ENCODE results near the gene WDR49.

Gene WDR49

GRCh38 chr3:167467848-167468611 is 185.7 kb downstream of the WDR49 start:
- ChIA-PET CTCF (interaction anchor here (1.6 kb wide), 1 partner anchor 12 kb away, joined by 4 read pairs; no protein-coding TSS in a partner anchor), POLR2A (no interaction called here)
- Histone ChIP-seq H3K27ac (ENCODE audit: insufficient read depth in 1 of 2, low read depth in 1 of 2, low read length in 2 of 2, poor library complexity in 1 of 2, severe bottlenecking in 2 of 2) (no peak overlapping the region), H3K27me3 (replicated peaks in 2 of 5; ENCODE audit: control insufficient read depth in 4 of 5, insufficient read depth in 5 of 5, low read length in 4 of 5) (no peaks in the 10 kb centered on the region), H3K4me1 (ENCODE audit: control extremely low read depth in 1 of 4, control insufficient read depth in 4 of 4, insufficient read depth in 4 of 4, low read length in 3 of 4) (no peaks in the 10 kb centered on the region), H3K36me3 (ENCODE audit: control insufficient read depth in 4 of 4, insufficient read depth in 4 of 4, low read length in 3 of 4) (peaks cover 0 to 5% (median 1%) of the 10 kb centered on the region in 4 experiments), H3K9me3 (ENCODE audit: control extremely low read depth in 1 of 5, control insufficient read depth in 4 of 5, insufficient read depth in 2 of 5, low read depth in 1 of 5, low read length in 4 of 5) (no peaks in the 10 kb centered on the region), H3K4me3 (ENCODE audit: control insufficient read depth in 1 of 7, extremely low read depth in 1 of 7, insufficient read depth in 4 of 7, low read depth in 2 of 7, low read length in 6 of 7) (no peak overlapping the region)
- DNase-seq = no peak
- WGBS (ENCODE audit: insufficient coverage) = no CpG with 5 or more reads among the region's 5 CpGs

GRCh38 chr3:167466966-167467365 is 186.8 kb downstream of the WDR49 start:
- CTCF ChIA-PET = no interaction called here

GRCh38 chr3:167456157-167456799 is 197.5 kb downstream of the WDR49 start:
- H3K4me1 ChIP-seq (ENCODE audit: control extremely low read depth in 1 of 4, control insufficient read depth in 4 of 4, insufficient read depth in 4 of 4, low read length in 3 of 4) = no peaks in the 10 kb centered on the region
- H3K27me3 ChIP-seq (replicated peaks in 2 of 5; ENCODE audit: control insufficient read depth in 4 of 5, insufficient read depth in 5 of 5, low read length in 4 of 5) = no peaks in the 10 kb centered on the region
- WGBS (ENCODE audit: insufficient coverage) = 93% methylated on average over 2 of the region's 6 CpGs
- H3K4me3 ChIP-seq (ENCODE audit: control insufficient read depth in 1 of 7, extremely low read depth in 1 of 7, insufficient read depth in 4 of 7, low read depth in 2 of 7, low read length in 6 of 7) = no peak overlapping the region
- H3K27ac ChIP-seq (ENCODE audit: insufficient read depth in 1 of 2, low read depth in 1 of 2, low read length in 2 of 2, poor library complexity in 1 of 2, severe bottlenecking in 2 of 2) = no peak overlapping the region
- H3K36me3 ChIP-seq (ENCODE audit: control insufficient read depth in 4 of 4, insufficient read depth in 4 of 4, low read length in 3 of 4) = no peaks in the 10 kb centered on the region
- ChIA-PET POLR2A (interaction anchor here (0.7 kb wide), 1 partner anchor 420 kb away, joined by 3 read pairs; no protein-coding TSS in a partner anchor), CTCF (no interaction called here)
- H3K9me3 ChIP-seq (ENCODE audit: control extremely low read depth in 1 of 5, control insufficient read depth in 4 of 5, insufficient read depth in 2 of 5, low read depth in 1 of 5, low read length in 4 of 5) = no peaks in the 10 kb centered on the region
- DNase-seq = no peak

More at GRCh38 chr3:167466966-167467365, 186.8 kb downstream of the WDR49 start:
- no peak overlapping the region for H3K4me3 ChIP-seq (ENCODE audit: control insufficient read depth in 1 of 7, extremely low read depth in 1 of 7, insufficient read depth in 4 of 7, low read depth in 2 of 7, low read length in 6 of 7)
- no peaks in the 10 kb centered on the region for H3K4me1 ChIP-seq (ENCODE audit: control extremely low read depth in 1 of 4, control insufficient read depth in 4 of 4, insufficient read depth in 4 of 4, low read length in 3 of 4)
- H3K27me3 ChIP-seq (replicated peaks in 2 of 5; ENCODE audit: control insufficient read depth in 4 of 5, insufficient read depth in 5 of 5, low read length in 4 of 5) = no peaks in the 10 kb centered on the region
- POLR2A ChIA-PET = no interaction called here
- no peak overlapping the region for H3K27ac ChIP-seq (ENCODE audit: insufficient read depth in 1 of 2, low read depth in 1 of 2, low read length in 2 of 2, poor library complexity in 1 of 2, severe bottlenecking in 2 of 2)
- peaks cover 0 to 5% (median 1%) of the 10 kb centered on the region in 4 experiments for H3K36me3 ChIP-seq (ENCODE audit: control insufficient read depth in 4 of 4, insufficient read depth in 4 of 4, low read length in 3 of 4)
- no peaks in the 10 kb centered on the region for H3K9me3 ChIP-seq (ENCODE audit: control extremely low read depth in 1 of 5, control insufficient read depth in 4 of 5, insufficient read depth in 2 of 5, low read depth in 1 of 5, low read length in 4 of 5)
- DNase-seq = no peak

- Histone ChIP-seq H3K27me3 (replicated peaks in 2 of 5; ENCODE audit: control insufficient read depth in 4 of 5, insufficient read depth in 5 of 5, low read length in 4 of 5) (no peaks in the 10 kb centered on the region), H3K4me1 (ENCODE audit: control extremely low read depth in 1 of 4, control insufficient read depth in 4 of 4, insufficient read depth in 4 of 4, low read length in 3 of 4) (no peaks in the 10 kb centered on the region), H3K4me3 (ENCODE audit: control insufficient read depth in 1 of 7, extremely low read depth in 1 of 7, insufficient read depth in 4 of 7, low read depth in 2 of 7, low read length in 6 of 7) (no peak overlapping the region), H3K27ac (ENCODE audit: insufficient read depth in 1 of 2, low read depth in 1 of 2, low read length in 2 of 2, poor library complexity in 1 of 2, severe bottlenecking in 2 of 2) (no peak overlapping the region), H3K9me3 (ENCODE audit: control extremely low read depth in 1 of 5, control insufficient read depth in 4 of 5, insufficient read depth in 2 of 5, low read depth in 1 of 5, low read length in 4 of 5) (no peaks in the 10 kb centered on the region), H3K36me3 (ENCODE audit: control insufficient read depth in 4 of 4, insufficient read depth in 4 of 4, low read length in 3 of 4) (no peaks in the 10 kb centered on the region)
- DNase-seq = no peak
- WGBS (ENCODE audit: insufficient coverage) = 100% methylated on average over 1 of the region's 2 CpGs
- ChIA-PET CTCF (no interaction called here), POLR2A (no interaction called here)
These were observed 199.9 kb downstream of the WDR49 start for GRCh38 chr3:167453815-167454214.

- H3K4me3 ChIP-seq (ENCODE audit: control insufficient read depth in 1 of 7, extremely low read depth in 1 of 7, insufficient read depth in 4 of 7, low read depth in 2 of 7, low read length in 6 of 7) = no peak overlapping the region
- DNase-seq = no peak
- ChIA-PET CTCF (no interaction called here), POLR2A (no interaction called here)
- 0% methylated on average over 1 of the region's 1 CpG for WGBS (ENCODE audit: insufficient coverage)
- no peak overlapping the region for H3K27ac ChIP-seq (ENCODE audit: insufficient read depth in 1 of 2, low read depth in 1 of 2, low read length in 2 of 2, poor library complexity in 1 of 2, severe bottlenecking in 2 of 2)
- no peaks in the 10 kb centered on the region for H3K9me3 ChIP-seq (ENCODE audit: control extremely low read depth in 1 of 5, control insufficient read depth in 4 of 5, insufficient read depth in 2 of 5, low read depth in 1 of 5, low read length in 4 of 5)
- no peaks in the 10 kb centered on the region for H3K27me3 ChIP-seq (replicated peaks in 2 of 5; ENCODE audit: control insufficient read depth in 4 of 5, insufficient read depth in 5 of 5, low read length in 4 of 5)
- H3K4me1 ChIP-seq (ENCODE audit: control extremely low read depth in 1 of 4, control insufficient read depth in 4 of 4, insufficient read depth in 4 of 4, low read length in 3 of 4) = no peaks in the 10 kb centered on the region
- H3K36me3 ChIP-seq (ENCODE audit: control insufficient read depth in 4 of 4, insufficient read depth in 4 of 4, low read length in 3 of 4) = peaks cover 0 to 2% (median 0%) of the 10 kb centered on the region in 4 experiments
These were observed 202.5 kb downstream of the WDR49 start for GRCh38 chr3:167451282-167451681.

- no peak overlapping the region for H3K27ac ChIP-seq (ENCODE audit: insufficient read depth in 1 of 2, low read depth in 1 of 2, low read length in 2 of 2, poor library complexity in 1 of 2, severe bottlenecking in 2 of 2)
These were observed 203.1 kb downstream of the WDR49 start for GRCh38 chr3:167450675-167451074.

GRCh38 chr3:167450195-167450594 is 203.5 kb downstream of the WDR49 start:
- no CpG with 5 or more reads among the region's 5 CpGs for WGBS (ENCODE audit: insufficient coverage)
- CTCF ChIA-PET = no interaction called here
- H3K9me3 ChIP-seq (ENCODE audit: control extremely low read depth in 1 of 5, control insufficient read depth in 4 of 5, insufficient read depth in 2 of 5, low read depth in 1 of 5, low read length in 4 of 5) = no peaks in the 10 kb centered on the region

More at GRCh38 chr3:167450675-167451074, 203.1 kb downstream of the WDR49 start:
- no peaks in the 10 kb centered on the region for H3K4me1 ChIP-seq (ENCODE audit: control extremely low read depth in 1 of 4, control insufficient read depth in 4 of 4, insufficient read depth in 4 of 4, low read length in 3 of 4)
- H3K9me3 ChIP-seq (ENCODE audit: control extremely low read depth in 1 of 5, control insufficient read depth in 4 of 5, insufficient read depth in 2 of 5, low read depth in 1 of 5, low read length in 4 of 5) = no peaks in the 10 kb centered on the region
- POLR2A ChIA-PET = no interaction called here
- peaks cover 0 to 4% (median 0%) of the 10 kb centered on the region in 4 experiments for H3K36me3 ChIP-seq (ENCODE audit: control insufficient read depth in 4 of 4, insufficient read depth in 4 of 4, low read length in 3 of 4)
- DNase-seq = no peak
- 100% methylated on average over 1 of the region's 2 CpGs for WGBS (ENCODE audit: insufficient coverage)
- CTCF ChIA-PET = no interaction called here
- no peak overlapping the region for H3K4me3 ChIP-seq (ENCODE audit: control insufficient read depth in 1 of 7, extremely low read depth in 1 of 7, insufficient read depth in 4 of 7, low read depth in 2 of 7, low read length in 6 of 7)
- no peaks in the 10 kb centered on the region for H3K27me3 ChIP-seq (replicated peaks in 2 of 5; ENCODE audit: control insufficient read depth in 4 of 5, insufficient read depth in 5 of 5, low read length in 4 of 5)

More at GRCh38 chr3:167450195-167450594, 203.5 kb downstream of the WDR49 start:
- Histone ChIP-seq H3K27me3 (replicated peaks in 2 of 5; ENCODE audit: control insufficient read depth in 4 of 5, insufficient read depth in 5 of 5, low read length in 4 of 5) (no peaks in the 10 kb centered on the region), H3K4me1 (ENCODE audit: control extremely low read depth in 1 of 4, control insufficient read depth in 4 of 4, insufficient read depth in 4 of 4, low read length in 3 of 4) (no peaks in the 10 kb centered on the region), H3K27ac (ENCODE audit: insufficient read depth in 1 of 2, low read depth in 1 of 2, low read length in 2 of 2, poor library complexity in 1 of 2, severe bottlenecking in 2 of 2) (no peak overlapping the region), H3K36me3 (ENCODE audit: control insufficient read depth in 4 of 4, insufficient read depth in 4 of 4, low read length in 3 of 4) (peaks cover 0 to 4% (median 0%) of the 10 kb centered on the region in 4 experiments), H3K4me3 (ENCODE audit: control insufficient read depth in 1 of 7, extremely low read depth in 1 of 7, insufficient read depth in 4 of 7, low read depth in 2 of 7, low read length in 6 of 7) (no peak overlapping the region)
- DNase-seq = no peak
- POLR2A ChIA-PET = no interaction called here
